GM19238 (cell line): ENCODE data around the gene PTPRN2.
"Not testable (repeated sequence)": the region's sequence is repeated elsewhere in the genome, so short reads cannot be mapped to it uniquely, and the experiment has no call there.

Experiments used
- DNase-seq: peaks from one replicate; pipeline ENCODE4 v3.0.0; 2011; ENCODE audit warnings: low spot score; ENCODE audit not compliant: insufficient read length

PTPRN2 gene

GRCh38 chr7:158037211-158037610 lies 550.4 kb downstream of the PTPRN2 start:
- DNase-seq, result no peak

GRCh38 chr7:158035343-158035742 lies 552.3 kb downstream of the PTPRN2 start:
- DNase-seq, result no peak

GRCh38 chr7:158034571-158034970 lies 553.1 kb downstream of the PTPRN2 start:
- DNase-seq, result no peak

DNA sequence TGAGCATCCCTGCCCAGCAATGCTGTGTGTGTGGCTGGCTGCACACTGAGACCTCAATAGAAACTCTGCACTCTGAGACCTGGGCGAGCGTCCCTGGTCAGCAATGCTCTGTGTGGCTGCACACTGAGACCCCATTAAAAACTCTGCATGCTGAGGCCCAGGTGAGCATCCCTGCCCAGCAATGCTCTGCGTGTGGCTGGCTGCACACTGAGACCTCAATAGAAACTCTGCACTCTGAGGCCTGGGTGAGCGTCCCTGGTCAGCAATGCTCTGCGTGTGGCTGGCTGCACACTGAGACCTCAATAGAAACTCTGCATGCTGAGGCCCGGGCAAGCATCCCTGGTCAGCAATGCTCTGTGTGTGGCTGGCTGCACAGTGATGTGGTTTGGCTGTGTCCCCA lies 553.7 kb downstream of the PTPRN2 start:
- not testable (repeated sequence) for DNase-seq

GRCh38 chr7:158033196-158033595 lies 554.4 kb downstream of the PTPRN2 start:
- DNase-seq, result no peak

DNA sequence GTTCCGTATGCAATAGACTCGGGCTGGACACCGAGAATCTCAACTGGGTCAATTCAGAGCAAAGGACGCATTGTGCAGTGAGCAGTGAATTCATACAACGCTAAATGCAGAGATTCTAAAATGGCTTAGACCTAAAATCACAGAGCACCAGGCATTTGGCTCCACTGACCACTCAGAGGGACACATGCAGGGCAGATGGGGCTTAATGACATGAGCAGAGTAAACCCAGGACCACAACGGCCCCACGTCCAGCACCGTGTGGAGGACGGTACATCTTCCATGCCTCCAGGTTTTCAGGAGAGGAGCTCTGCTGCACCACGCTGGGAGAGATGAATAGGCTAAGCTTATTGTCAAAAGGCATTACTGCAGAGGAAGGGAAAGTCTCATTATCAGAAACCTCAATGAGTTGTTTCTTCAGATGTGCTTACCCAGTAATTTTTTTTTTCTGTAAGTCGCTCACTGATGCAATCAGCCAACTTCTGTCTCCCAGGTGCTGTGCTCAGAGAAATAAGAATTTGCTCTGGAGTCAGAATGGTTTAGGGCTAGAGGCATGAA lies 555.0 kb downstream of the PTPRN2 start:
- DNase-seq, result no peak

- DNase-seq, result no peak
These were observed 555.7 kb downstream of the PTPRN2 start for GRCh38 chr7:158031867-158032308.

- no peak for DNase-seq
These were observed 557.1 kb downstream of the PTPRN2 start for GRCh38 chr7:158030566-158030965.

GRCh38 chr7:158030071-158030470 lies 557.6 kb downstream of the PTPRN2 start:
- DNase-seq, result no peak

DNA sequence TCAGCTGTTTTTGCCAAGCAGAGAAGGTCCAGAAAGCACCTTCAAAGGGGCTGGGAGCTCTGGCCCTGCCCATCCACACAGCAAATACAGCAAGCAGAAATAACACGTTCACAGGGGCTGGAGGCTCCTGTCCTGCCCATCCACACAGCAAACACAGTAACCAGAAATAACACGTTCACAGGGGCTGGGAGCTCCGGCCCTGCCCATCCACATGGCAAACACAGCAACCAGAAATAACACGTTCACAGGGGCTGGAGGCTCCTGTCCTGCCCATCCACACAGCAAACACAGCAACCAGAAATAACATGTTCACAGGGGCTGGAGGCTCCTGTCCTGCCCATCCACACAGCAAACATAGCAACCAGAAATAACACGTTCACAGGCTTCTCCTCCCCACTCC lies 558.1 kb downstream of the PTPRN2 start:
- DNase-seq, result no peak

GRCh38 chr7:158028971-158029370 lies 558.7 kb downstream of the PTPRN2 start:
- no peak for DNase-seq

DNA sequence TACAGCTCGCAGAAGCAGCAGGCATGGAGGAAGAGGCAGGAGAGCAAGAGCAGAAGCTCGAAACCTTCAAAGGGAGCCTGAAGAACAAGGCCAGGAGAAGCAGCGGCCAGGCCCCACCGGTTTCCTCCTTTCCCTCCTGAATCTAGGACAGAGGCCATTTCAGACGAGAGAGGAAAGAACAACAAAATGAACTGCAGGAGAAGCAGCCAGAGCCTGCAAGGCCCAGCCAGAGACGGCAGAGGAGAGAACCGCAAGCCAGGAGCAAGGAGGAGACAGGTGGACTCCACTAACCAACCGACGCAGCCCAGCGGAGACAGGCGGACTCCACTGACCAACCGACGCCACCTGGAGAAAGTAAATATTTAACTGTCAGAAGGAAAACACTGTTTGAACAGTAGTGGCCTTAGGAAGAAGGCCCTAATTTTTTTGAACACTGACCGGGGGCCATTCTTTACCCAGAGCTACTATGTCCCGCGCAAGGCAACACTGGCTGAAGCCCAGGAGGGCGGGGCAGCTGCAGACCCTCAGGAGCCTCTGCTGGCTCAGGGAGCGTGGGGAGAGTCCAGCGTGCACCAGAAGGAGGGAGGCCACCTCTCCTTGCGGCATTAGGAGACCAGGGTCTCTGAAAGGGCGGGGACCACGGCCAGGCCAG lies 559.2 kb downstream of the PTPRN2 start:
- no peak for DNase-seq

GRCh38 chr7:158027646-158028045 lies 560.0 kb downstream of the PTPRN2 start:
- DNase-seq, result no peak

DNA sequence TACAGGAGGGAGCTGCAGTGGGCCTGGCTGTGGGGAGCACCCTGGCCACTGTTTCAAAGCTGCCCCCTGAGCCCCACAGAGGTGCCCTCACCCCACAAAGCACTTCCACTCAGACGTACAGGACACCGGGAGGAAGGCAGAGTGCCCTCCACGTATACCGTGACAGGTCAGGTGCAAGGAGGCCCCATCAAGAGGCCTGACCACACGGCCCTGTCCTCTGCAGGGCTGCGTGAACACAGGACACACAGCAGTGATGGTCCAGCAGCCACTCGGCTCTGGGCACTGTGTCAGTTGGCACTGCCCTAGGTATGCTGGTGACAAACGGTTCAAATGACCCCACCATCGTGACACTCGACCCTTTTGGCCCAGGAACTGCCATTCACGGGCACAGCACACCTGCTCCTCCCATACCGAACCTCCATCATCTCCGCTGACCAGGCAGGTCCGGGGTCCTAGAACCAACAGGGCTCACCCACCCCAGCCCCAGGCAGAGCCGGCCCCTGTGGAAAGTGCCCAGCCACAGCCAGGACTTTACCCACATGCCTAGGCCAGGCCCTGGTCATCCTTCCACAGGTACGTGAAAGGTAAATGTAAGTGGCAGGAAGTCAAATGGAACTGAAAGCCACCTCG lies 560.9 kb downstream of the PTPRN2 start:
- no peak for DNase-seq

DNA sequence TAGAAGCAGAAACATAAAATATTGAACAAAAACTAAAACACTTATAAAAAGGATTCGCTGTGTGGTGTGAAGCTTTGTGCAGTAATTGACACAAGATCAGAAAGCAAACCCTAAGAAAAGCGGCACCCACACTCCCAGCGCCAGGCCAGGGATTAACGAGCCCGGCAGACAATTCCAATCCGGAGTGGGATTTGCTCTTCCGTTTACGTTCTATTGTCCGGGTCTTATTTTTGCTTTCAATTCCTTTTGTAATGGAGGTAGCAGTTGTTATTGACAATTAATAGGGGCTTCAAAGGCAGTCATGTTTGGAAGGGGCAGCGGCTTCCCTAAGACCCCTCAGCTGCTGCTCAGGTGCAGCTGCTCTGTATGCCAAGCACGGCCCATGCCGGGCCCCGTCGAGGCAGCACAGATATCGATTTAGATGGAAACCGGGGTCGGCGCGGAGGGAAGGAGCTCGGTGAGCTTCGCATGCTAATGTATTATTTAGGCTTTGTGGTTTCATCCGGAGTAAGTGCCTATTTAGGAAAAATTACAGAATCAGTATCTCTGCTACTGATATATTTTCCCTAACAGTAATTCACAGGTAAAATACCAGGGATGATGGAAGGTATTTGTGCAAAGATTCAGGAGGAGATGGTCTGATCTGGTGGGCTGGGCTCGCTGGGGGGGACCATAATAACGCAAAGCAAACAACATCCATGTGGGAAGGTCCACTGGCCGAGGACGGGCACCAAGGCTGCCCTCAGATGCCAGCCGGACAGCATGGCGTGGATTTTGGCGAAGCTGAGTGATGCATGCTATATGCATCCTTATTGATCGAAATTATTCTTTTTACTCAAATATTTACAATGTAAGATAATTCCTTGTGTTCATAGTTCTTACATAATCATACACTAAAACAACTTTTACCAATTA lies 561.7 kb downstream of the PTPRN2 start:
- no peak for DNase-seq

DNA sequence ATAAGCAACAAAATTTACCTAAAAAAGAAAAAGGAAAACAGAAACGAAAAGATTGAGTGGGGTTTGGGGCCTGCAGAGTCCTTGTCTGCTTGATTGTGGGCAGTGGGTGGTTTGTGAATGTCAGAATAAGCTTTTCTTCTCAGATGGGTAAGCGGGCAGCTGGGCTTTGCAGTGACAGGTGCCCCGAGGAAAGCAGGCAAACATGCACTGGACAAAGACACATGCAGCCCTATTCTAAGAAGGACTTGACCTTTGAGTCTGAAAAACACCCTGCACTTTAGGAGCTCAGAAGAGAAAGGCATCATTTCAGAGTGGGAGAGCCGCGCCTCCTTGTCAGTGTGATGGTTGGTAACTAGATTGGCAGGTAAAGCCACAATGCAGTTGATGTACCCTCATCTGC lies 562.7 kb downstream of the PTPRN2 start:
- no peak for DNase-seq

- no peak for DNase-seq
These were observed 563.3 kb downstream of the PTPRN2 start for GRCh38 chr7:158024351-158024715.

DNA sequence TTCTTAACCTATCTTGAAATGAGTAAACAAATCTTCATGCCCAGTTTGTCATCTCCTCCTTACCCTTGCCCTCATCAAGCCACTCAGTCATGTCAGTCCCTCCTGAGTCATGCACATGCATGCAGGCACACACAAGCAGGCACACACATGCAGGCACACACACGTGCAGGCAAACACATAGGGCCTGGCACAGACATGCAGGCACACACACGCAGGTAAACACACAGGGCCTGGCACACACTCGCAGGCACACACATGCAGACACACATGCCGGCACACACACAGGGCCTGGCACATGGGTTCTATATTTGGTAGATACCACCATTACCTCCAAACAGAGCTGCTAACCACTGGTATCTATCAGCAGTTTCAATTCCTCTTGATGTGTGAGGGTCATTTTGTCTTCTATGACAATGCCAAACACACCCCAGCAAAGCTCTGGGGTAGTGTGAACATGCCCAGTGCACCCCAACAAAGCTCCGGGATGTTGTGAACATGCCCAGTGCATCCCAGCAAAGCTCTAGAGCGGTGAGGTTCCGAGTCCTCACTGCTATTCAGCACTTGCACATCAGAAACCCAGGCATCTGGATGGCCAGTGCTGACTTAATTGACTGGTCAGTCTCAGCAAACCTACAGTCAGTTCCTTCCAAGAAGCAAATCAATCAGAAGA lies 563.8 kb downstream of the PTPRN2 start:
- no peak for DNase-seq

DNA sequence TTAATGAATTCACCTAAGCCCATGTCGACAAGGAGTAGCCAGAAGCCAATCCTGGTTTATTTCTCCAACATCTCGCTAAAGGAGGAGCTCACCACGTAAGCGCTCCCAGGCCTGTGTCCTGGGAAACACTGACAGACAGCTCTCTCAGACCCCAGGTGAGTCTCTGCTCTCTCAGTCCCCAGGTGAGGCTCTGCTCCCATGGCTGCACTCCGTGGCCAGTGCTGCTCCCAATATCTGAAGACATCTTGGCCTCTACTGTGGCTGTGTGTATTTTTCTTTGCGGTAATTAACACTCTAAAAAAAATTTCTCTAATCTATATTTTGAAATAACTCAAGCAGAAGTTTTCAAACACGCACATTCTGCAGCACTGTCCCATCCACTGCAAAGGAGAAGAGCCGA lies 564.5 kb downstream of the PTPRN2 start:
- DNase-seq, result no peak

DNA sequence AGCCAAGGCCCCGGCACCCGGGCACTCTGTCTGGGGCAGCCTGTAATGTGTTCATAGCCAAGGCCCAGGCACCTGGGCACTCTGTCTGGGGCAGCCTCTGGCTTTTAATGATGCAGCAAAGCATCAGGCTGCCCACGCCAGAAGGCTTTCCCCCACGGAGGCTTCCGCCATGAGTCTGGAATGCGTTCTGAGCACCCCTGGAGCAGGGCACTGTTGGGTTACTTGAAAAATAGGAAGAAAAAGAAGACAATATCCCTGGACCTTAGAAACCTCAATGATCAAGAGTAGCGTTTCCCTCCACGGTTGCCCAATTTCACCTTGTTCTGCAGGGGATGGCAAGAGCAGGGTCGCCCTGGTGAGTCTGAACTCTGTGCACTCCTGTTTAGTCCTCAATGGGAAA lies 565.0 kb downstream of the PTPRN2 start:
- DNase-seq, result no peak

GRCh38 chr7:158021836-158022235 lies 565.8 kb downstream of the PTPRN2 start:
- no peak for DNase-seq
